ENCODE data around the gene TBC1D21. TPM values are rescaled to one million over a fixed set of nuclear protein-coding genes. Genes with fewer than 3 reads are reported as not detected.

TBC1D21 gene
- polyA plus RNA-seq, 3 donors, result not detected

GRCh38 chr15:73901126-73901810 is 27.9 kb downstream of the TBC1D21 start:
- TF ChIP-seq, protein P1, sequence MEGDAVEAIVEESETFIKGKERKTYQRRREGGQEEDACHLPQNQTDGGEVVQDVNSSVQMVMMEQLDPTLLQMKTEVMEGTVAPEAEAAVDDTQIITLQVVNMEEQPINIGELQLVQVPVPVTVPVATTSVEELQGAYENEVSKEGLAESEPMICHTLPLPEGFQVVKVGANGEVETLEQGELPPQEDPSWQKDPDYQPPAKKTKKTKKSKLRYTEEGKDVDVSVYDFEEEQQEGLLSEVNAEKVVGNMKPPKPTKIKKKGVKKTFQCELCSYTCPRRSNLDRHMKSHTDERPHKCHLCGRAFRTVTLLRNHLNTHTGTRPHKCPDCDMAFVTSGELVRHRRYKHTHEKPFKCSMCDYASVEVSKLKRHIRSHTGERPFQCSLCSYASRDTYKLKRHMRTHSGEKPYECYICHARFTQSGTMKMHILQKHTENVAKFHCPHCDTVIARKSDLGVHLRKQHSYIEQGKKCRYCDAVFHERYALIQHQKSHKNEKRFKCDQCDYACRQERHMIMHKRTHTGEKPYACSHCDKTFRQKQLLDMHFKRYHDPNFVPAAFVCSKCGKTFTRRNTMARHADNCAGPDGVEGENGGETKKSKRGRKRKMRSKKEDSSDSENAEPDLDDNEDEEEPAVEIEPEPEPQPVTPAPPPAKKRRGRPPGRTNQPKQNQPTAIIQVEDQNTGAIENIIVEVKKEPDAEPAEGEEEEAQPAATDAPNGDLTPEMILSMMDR (IDR thresholded peaks at IDR 0.05), result no peak
- no peaks in the 10 kb centered on the region for H3K27me3 ChIP-seq (ENCODE audit: control insufficient read depth in 2 of 2, insufficient read depth in 2 of 2, low read length in 2 of 2)
- no peak overlapping the region for H3K9ac ChIP-seq (ENCODE audit: insufficient read depth, low read length, poor library complexity, severe bottlenecking)
- no peak overlapping the region for H3K4me3 ChIP-seq (replicated peaks in 1 of 3; ENCODE audit: low read depth in 2 of 3, low read length in 3 of 3)
- WGBS (ENCODE audit: insufficient coverage), result 95% methylated on average over 4 of the region's 7 CpGs
- Mint-ChIP-seq H3K4me3 (no peak overlapping the region), H3K27ac (peak overlapping the region in 1 of 7 donors; percentile 6), H3K4me1 (peaks cover 1% of the 10 kb centered on the region), H3K9me3 (no peaks in the 10 kb centered on the region), H3K27me3 (ENCODE audit: low read depth in 3 of 3) (peaks cover 0 to 7% (median 1%) of the 10 kb centered on the region in 3 donors), H3K36me3 (no peaks in the 10 kb centered on the region)
- no peaks in the 10 kb centered on the region for H4K20me1 ChIP-seq (ENCODE audit: insufficient read depth, low read length)
- H3K36me3 ChIP-seq (replicated peaks in 1 of 2; ENCODE audit: control insufficient read depth in 1 of 2, insufficient read depth in 2 of 2, low read length in 2 of 2), result no peaks in the 10 kb centered on the region
- H2AFZ ChIP-seq (ENCODE audit: insufficient read depth, low read depth, low read length, poor library complexity, severe bottlenecking), result no peak overlapping the region
- no peak overlapping the region for H3K4me2 ChIP-seq (replicated peaks; ENCODE audit: extremely low read depth, low read length, poor library complexity, severe bottlenecking)
- H3K9me3 ChIP-seq (replicated peaks in 1 of 2; ENCODE audit: control insufficient read depth in 1 of 2, insufficient read depth in 1 of 2, low read length in 2 of 2), result no peaks in the 10 kb centered on the region
- no peaks in the 10 kb centered on the region for H3K79me2 ChIP-seq (ENCODE audit: insufficient read depth, low read length)
- H3K4me1 ChIP-seq (ENCODE audit: control insufficient read depth in 1 of 2, insufficient read depth in 2 of 2, low read length in 2 of 2), result no peaks in the 10 kb centered on the region
- no peak for DNase-seq
- intact Hi-C loops (cut with micrococcal nuclease), result no loop called here
- H3K27ac ChIP-seq (ENCODE audit: low read depth in 1 of 2, low read length in 2 of 2), result no peak overlapping the region

DNA sequence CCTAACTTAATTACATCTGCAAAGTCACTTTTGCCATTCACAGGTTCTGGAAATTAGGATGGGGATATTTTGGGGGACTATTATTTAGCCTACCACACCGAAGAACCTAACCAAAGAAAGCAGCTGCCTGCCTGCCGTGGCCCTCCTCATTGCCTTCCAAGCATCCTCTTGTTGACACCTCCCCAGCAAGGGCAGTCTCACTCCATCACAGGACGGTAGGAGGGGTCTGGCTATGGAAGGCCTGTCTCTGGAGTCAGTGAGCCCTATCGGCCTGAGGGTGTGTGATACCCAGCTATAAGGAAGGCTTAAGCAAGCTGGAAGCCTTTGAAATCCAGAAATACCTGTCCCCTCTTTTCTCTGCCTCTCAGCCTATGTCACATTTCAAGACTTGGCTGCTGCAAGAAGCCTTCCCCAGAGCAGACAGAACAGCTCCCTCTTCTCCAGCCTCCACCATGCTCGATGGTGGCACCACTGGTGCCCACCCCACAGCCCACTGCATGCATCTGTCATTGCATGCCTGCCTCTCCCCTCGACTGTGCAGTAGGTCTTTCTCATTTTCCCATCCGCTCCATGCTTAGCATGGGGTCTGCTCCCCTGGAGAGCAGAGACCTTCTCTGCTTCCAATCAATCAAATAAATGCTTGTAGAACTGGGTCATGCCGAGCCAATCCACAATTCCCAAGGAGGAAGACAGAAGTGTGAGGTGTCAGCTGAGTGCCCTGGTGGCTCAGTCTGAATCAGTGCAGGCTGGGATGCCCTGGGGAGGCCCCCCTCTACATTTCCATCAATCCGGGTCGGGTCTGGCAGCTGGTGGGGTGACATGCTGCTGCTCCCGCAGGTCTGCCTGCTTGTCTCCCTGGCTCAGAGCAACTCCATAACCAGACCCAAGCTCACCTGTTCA is 29.0 kb downstream of the TBC1D21 start:
- no peak for DNase-seq
- Histone ChIP-seq H3K4me3 (replicated peaks in 1 of 3; ENCODE audit: low read depth in 2 of 3, low read length in 3 of 3) (no peak overlapping the region), H3K4me2 (replicated peaks; ENCODE audit: extremely low read depth, low read length, poor library complexity, severe bottlenecking) (no peak overlapping the region), H3K4me1 (ENCODE audit: control insufficient read depth in 1 of 2, insufficient read depth in 2 of 2, low read length in 2 of 2) (peaks cover 0 to 10% of the 10 kb centered on the region in 2 donors), H2AFZ (ENCODE audit: insufficient read depth, low read depth, low read length, poor library complexity, severe bottlenecking) (no peak overlapping the region), H3K79me2 (ENCODE audit: insufficient read depth, low read length) (no peaks in the 10 kb centered on the region), H3K9me3 (replicated peaks in 1 of 2; ENCODE audit: control insufficient read depth in 1 of 2, insufficient read depth in 1 of 2, low read length in 2 of 2) (no peaks in the 10 kb centered on the region), H3K27me3 (ENCODE audit: control insufficient read depth in 2 of 2, insufficient read depth in 2 of 2, low read length in 2 of 2) (no peaks in the 10 kb centered on the region), H3K27ac (ENCODE audit: low read depth in 1 of 2, low read length in 2 of 2) (no peak overlapping the region), H4K20me1 (ENCODE audit: insufficient read depth, low read length) (no peaks in the 10 kb centered on the region), H3K36me3 (replicated peaks in 1 of 2; ENCODE audit: control insufficient read depth in 1 of 2, insufficient read depth in 2 of 2, low read length in 2 of 2) (no peaks in the 10 kb centered on the region), H3K9ac (ENCODE audit: insufficient read depth, low read length, poor library complexity, severe bottlenecking) (no peak overlapping the region)
- TF ChIP-seq, protein P1 (IDR thresholded peaks at IDR 0.05), result no peak
- Mint-ChIP-seq H3K9me3 (no peaks in the 10 kb centered on the region), H3K27ac (peak overlapping the region in 1 of 7 donors; percentile 50), H3K27me3 (ENCODE audit: low read depth in 3 of 3) (peaks cover 1 to 7% (median 3%) of the 10 kb centered on the region in 3 donors), H3K4me3 (no peak overlapping the region), H3K36me3 (no peaks in the 10 kb centered on the region), H3K4me1 (peaks cover 12% of the 10 kb centered on the region)
- intact Hi-C loops (cut with micrococcal nuclease), result no loop called here
- 94% methylated on average over 6 of the region's 11 CpGs for WGBS (ENCODE audit: insufficient coverage)
